ENCODE measurements around the gene SMARCA4. TPM values are rescaled to one million over a fixed set of nuclear protein-coding genes. Genes with fewer than 3 reads are reported as not detected.

Gene SMARCA4
- total RNA-seq: 124 TPM
- polyA plus RNA-seq (ENCODE audit: insufficient read depth, low read depth, low replicate concordance): 59.8 TPM
- long read RNA-seq, donor 1, partial matches to known transcripts: 30 of 34 reads
- long read RNA-seq, donor 1, other reads (novel, unspliced or antisense): 0 of 34 reads
- long read RNA-seq, donor 2, partial matches to known transcripts: 0 of 1 reads
- long read RNA-seq, donor 2, other reads (novel, unspliced or antisense): 0 of 1 reads
- long read RNA-seq, donor 3, partial matches to known transcripts: 0 of 5 reads
- long read RNA-seq, donor 3, other reads (novel, unspliced or antisense): 0 of 5 reads
- long read RNA-seq, donor 4, full-length matches to known transcripts: 3 of 25 reads
- long read RNA-seq, donor 4, partial matches to known transcripts: 22 of 25 reads
- long read RNA-seq, donor 4, other reads (novel, unspliced or antisense): 0 of 25 reads
- long read RNA-seq, donor 5: 0 reads
- long read RNA-seq, donor 6, partial matches to known transcripts: 0 of 2 reads
- long read RNA-seq, donor 6, other reads (novel, unspliced or antisense): 0 of 2 reads
- long read RNA-seq, donor 7, full-length matches to known transcripts: 6 of 158 reads
- long read RNA-seq, donor 7, partial matches to known transcripts: 134 of 158 reads
- long read RNA-seq, donor 7, other reads (novel, unspliced or antisense): 18 of 158 reads
- long read RNA-seq, donor 8, transcript SMARCA4-251 (6 exons, 1,659 nt): major isoform, 5 of 24 reads
- long read RNA-seq, donor 8, partial matches to known transcripts: 18 of 24 reads
- long read RNA-seq, donor 8, other reads (novel, unspliced or antisense): 0 of 24 reads
- long read RNA-seq, donor 9, partial matches to known transcripts: 0 of 1 reads
- long read RNA-seq, donor 9, other reads (novel, unspliced or antisense): 0 of 1 reads
- long read RNA-seq, donor 10, partial matches to known transcripts: 10 of 14 reads
- long read RNA-seq, donor 10, other reads (novel, unspliced or antisense): 0 of 14 reads

DNA sequence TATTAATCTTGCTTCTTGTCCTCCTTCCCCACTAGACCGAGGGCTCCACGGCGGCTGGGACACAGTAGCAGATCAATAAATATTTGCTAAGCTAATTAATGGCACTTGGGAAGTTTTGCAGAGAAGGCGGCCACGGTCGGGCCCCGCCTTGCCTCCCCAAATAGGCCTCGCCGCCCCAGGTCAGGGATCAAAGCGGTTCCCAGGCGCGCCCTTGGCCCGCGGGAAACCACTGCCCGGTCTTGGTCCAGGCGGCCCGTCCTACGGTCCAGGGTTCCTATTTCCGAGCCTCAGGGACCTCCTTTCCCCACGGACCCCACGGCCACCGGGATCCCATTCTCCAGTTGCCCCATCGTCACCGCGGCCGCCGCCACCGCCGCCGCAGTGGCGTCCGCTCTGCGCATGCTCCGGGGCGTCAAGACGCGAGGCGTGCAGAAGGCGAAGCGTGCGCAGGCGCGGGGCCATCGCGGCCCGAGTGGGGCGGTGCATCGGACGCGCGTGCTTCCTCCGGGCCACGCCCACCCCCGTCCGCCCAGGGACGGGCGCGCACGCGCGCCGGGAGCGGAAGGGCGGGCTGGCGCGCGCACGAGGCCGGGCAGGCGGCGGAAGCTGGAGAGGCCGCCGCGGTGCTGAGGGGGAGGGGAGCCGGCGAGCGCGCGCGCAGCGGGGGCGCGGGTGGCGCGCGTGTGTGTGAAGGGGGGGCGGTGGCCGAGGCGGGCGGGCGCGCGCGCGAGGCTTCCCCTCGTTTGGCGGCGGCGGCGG, at the start of gene SMARCA4:
Gene SMARCA4 (plus strand): TSS at position 717 of the 759 bp plus-strand sequence. CDS start 23,122 bp downstream, outside the sequence.
- intact Hi-C loops (cut with DNase I): no loop called here

DNA sequence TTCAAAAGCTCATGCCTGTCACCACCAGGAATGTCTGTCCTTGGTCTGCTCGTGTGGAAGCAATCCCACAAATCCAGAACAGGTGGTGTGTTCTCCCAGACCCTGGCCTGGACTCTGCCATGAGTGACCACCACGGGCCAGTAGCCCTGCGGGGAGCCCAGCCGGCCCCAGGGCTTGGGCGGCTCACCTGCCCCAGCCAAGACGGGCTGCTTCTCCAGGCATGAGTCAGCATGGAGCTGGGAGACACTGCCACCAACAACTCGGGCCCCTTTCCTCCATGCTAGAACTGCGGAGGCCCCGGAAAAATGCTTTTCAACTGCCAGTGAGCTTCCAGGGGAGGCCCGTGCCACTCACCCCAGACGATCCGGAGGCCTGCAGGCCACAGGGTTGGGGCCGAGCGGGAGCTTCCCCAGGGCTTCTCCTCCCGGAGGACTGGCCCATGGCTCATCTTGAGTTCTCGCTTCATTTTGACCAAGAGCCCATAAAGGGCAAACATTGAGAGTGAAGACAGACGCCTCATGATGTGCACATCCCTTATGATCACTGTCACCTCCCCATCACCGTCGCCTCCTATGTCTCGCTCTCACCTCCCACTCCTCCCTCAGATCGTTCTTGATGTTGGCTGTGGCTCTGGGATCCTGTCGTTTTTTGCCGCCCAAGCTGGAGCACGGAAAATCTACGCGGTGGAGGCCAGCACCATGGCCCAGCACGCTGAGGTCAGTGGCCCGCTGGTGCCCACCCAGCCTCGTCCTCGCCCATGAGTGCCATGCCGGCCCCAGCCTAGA, 49.1 kb upstream of the SMARCA4 start:
- FAIRE-seq: no peak
- no peak overlapping the region for H3K4me3 ChIP-seq (ENCODE audit: low read length in 3 of 3)
- H3K27ac ChIP-seq (ENCODE audit: low read depth in 2 of 2, low read length in 2 of 2): no peak overlapping the region
- H3K9me3 ChIP-seq (ENCODE audit: control insufficient read depth in 2 of 3, insufficient read depth in 1 of 3, low read length in 3 of 3): no peaks in the 10 kb centered on the region
- H3K27me3 ChIP-seq (ENCODE audit: control insufficient read depth, insufficient read depth, low read length): no peaks in the 10 kb centered on the region
- no peak for DNase-seq
- intact Hi-C loops (cut with DNase I): no loop called here
- no peaks in the 10 kb centered on the region for H3K4me1 ChIP-seq (ENCODE audit: control insufficient read depth in 2 of 3, insufficient read depth in 2 of 3, low read depth in 1 of 3, low read length in 3 of 3)
- TF ChIP-seq, protein P1, sequence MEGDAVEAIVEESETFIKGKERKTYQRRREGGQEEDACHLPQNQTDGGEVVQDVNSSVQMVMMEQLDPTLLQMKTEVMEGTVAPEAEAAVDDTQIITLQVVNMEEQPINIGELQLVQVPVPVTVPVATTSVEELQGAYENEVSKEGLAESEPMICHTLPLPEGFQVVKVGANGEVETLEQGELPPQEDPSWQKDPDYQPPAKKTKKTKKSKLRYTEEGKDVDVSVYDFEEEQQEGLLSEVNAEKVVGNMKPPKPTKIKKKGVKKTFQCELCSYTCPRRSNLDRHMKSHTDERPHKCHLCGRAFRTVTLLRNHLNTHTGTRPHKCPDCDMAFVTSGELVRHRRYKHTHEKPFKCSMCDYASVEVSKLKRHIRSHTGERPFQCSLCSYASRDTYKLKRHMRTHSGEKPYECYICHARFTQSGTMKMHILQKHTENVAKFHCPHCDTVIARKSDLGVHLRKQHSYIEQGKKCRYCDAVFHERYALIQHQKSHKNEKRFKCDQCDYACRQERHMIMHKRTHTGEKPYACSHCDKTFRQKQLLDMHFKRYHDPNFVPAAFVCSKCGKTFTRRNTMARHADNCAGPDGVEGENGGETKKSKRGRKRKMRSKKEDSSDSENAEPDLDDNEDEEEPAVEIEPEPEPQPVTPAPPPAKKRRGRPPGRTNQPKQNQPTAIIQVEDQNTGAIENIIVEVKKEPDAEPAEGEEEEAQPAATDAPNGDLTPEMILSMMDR (IDR thresholded peaks at IDR 0.05; ENCODE audit: borderline replicate concordance, extremely low read depth, insufficient read depth): no peak
- H3K36me3 ChIP-seq (ENCODE audit: control insufficient read depth in 2 of 3, insufficient read depth in 3 of 3, low read length in 3 of 3): peaks cover 2 to 22% (median 9%) of the 10 kb centered on the region in 3 donors
- H3K9ac ChIP-seq (ENCODE audit: low read length in 3 of 3): no peak overlapping the region

More for the DNA sequence above, at the start of gene SMARCA4:
- peak within 1 kb of the TSS; percentile 88 to 94 (median 89) for H3K4me3 ChIP-seq (ENCODE audit: low read length in 3 of 3)
- H3K9me3 ChIP-seq (ENCODE audit: control insufficient read depth in 2 of 3, insufficient read depth in 1 of 3, low read length in 3 of 3): no peaks in the 10 kb centered on the region
- H3K4me1 ChIP-seq (ENCODE audit: control insufficient read depth in 2 of 3, insufficient read depth in 2 of 3, low read depth in 1 of 3, low read length in 3 of 3): peaks cover 0 to 9% (median 3%) of the 10 kb centered on the region in 3 donors
- H3K27me3 ChIP-seq (ENCODE audit: control insufficient read depth, insufficient read depth, low read length): no peaks in the 10 kb centered on the region
- peak within 1 kb of the TSS; percentile 82 to 93 (median 91) for H3K9ac ChIP-seq (ENCODE audit: low read length in 3 of 3)
- TF ChIP-seq, protein P1 (IDR thresholded peaks at IDR 0.05; ENCODE audit: borderline replicate concordance, extremely low read depth, insufficient read depth): no peak
- DNase-seq (peak; percentile 97 to 99 (median 99)), FAIRE-seq (no peak)
- peak within 1 kb of the TSS; percentile 94 for H3K27ac ChIP-seq (ENCODE audit: low read depth in 2 of 2, low read length in 2 of 2)
- peaks cover 0 to 3% (median 0%) of the 10 kb centered on the region in 3 donors for H3K36me3 ChIP-seq (ENCODE audit: control insufficient read depth in 2 of 3, insufficient read depth in 3 of 3, low read length in 3 of 3)

DNA sequence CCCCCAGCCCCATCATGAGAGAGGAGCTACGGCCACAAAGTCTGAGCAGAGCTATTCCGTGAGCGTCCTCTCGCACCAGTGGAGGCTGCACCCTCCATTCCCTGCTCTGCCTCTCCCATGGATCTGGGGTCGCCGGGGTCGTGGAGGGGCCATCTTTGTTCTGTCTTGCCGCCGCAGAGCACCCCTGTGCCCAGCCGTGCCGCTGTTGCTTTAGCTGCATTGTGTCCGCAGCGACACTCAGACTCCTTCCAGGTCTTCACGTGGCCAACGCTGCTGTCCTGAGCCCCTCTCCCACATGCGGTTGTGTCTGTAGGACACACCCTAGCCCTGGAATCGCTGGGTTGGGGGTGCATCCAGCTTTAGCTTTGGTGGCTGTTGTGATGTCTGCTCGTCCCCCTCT, 48.2 kb upstream of the SMARCA4 start:
- Histone ChIP-seq H3K9me3 (ENCODE audit: control insufficient read depth in 2 of 3, insufficient read depth in 1 of 3, low read length in 3 of 3) (no peaks in the 10 kb centered on the region), H3K4me1 (ENCODE audit: control insufficient read depth in 2 of 3, insufficient read depth in 2 of 3, low read depth in 1 of 3, low read length in 3 of 3) (no peaks in the 10 kb centered on the region), H3K4me3 (ENCODE audit: low read length in 3 of 3) (no peak overlapping the region), H3K27ac (ENCODE audit: low read depth in 2 of 2, low read length in 2 of 2) (no peak overlapping the region), H3K27me3 (ENCODE audit: control insufficient read depth, insufficient read depth, low read length) (no peaks in the 10 kb centered on the region), H3K9ac (ENCODE audit: low read length in 3 of 3) (no peak overlapping the region), H3K36me3 (ENCODE audit: control insufficient read depth in 2 of 3, insufficient read depth in 3 of 3, low read length in 3 of 3) (peaks cover 2 to 22% (median 9%) of the 10 kb centered on the region in 3 donors)
- TF ChIP-seq, protein P1 (IDR thresholded peaks at IDR 0.05; ENCODE audit: borderline replicate concordance, extremely low read depth, insufficient read depth): no peak
- FAIRE-seq (no peak), DNase-seq (no peak)
- intact Hi-C loops (cut with DNase I): no loop called here

Measured in kidney (tissue), 22 donors.